ENCODE measurements around the gene STYX. TPM values are rescaled to one million over a fixed set of nuclear protein-coding genes. Genes with fewer than 3 reads are reported as not detected.

Gene STYX
- total and polyA plus RNA-seq, 2 experiments from 2014 or later: 23.3 to 40.2 TPM

- H3K4me2 ChIP-seq: no peak overlapping the region
- Mint-ChIP-seq H3K4me1 (peaks cover 22% of the 10 kb centered on the region), H3K4me3 (no peak overlapping the region), H3K36me3 (ENCODE audit: low read depth) (no peaks in the 10 kb centered on the region; the same call in 2 of the 3 replicates), H3K27ac (no peak overlapping the region), H3K27me3 (ENCODE audit: insufficient read depth, low read depth, poor library complexity) (peaks cover 4% of the 10 kb centered on the region), H3K9me3 (no peaks in the 10 kb centered on the region)
- TF ChIP-seq CTCF (conservative IDR thresholded peaks at IDR 0.05; ENCODE audit: low read depth in 2 of 2): no peak
- TF ChIP-seq ETS1 (IDR thresholded peaks at IDR 0.05): no peak
- no peak for TF ChIP-seq ZNF462 (CRISPR knock-in tag; IDR thresholded peaks at IDR 0.05)
- no peak for TF ChIP-seq ZNF114 (CRISPR knock-in tag; IDR thresholded peaks at IDR 0.05)
- TF ChIP-seq EZH2 (IDR thresholded peaks at IDR 0.05; ENCODE audit: low read depth, unreplicated experiment): no peak
- no peak for TF ChIP-seq EZH2phosphoT487 (IDR thresholded peaks at IDR 0.05; ENCODE audit: unreplicated experiment)
- TF ChIP-seq CREB1 (CRISPR knock-in tag; IDR thresholded peaks at IDR 0.05; ENCODE audit: low read depth): no peak
- TF ChIP-seq REST (IDR thresholded peaks at IDR 0.05; ENCODE audit: unreplicated experiment): no peak
- TF ChIP-seq JUNB (IDR thresholded peaks at IDR 0.05; ENCODE audit: unreplicated experiment): no peak
- no peak for TF ChIP-seq NANOG (IDR thresholded peaks at IDR 0.05; ENCODE audit: borderline replicate concordance)
- TF ChIP-seq STAT1 (IDR thresholded peaks at IDR 0.05; ENCODE audit: unreplicated experiment): no peak
- no peak for TF ChIP-seq POLR2AphosphoS5 (IDR thresholded peaks at IDR 0.05; ENCODE audit: low read depth)
- TF ChIP-seq ZNF331 (CRISPR knock-in tag; IDR thresholded peaks at IDR 0.05; ENCODE audit: low read depth): no peak
- peaks cover 71% of the 10 kb centered on the region for H3K79me2 ChIP-seq (replicated peaks; ENCODE audit: insufficient read depth)
- DNase-seq (ENCODE audit: low spot score) (no peak), ATAC-seq (no peak)
- H3K4me1 ChIP-seq (ENCODE audit: insufficient read depth): peaks cover 20% of the 10 kb centered on the region
- H4K20me1 ChIP-seq (replicated peaks; ENCODE audit: insufficient read depth): peaks cover 13% of the 10 kb centered on the region; the same call in 1 of the 2 replicates
- peaks cover 12% of the 10 kb centered on the region; the same call in 1 of the 2 replicates for H3K27me3 ChIP-seq (ENCODE audit: insufficient read depth)
- H3F3A ChIP-seq (replicated peaks; ENCODE audit: low read depth): peaks cover 3% of the 10 kb centered on the region; the same call in 1 of the 2 replicates
- H3K27ac ChIP-seq (ENCODE audit: low read depth): no peak overlapping the region
- no peak overlapping the region for H3K4me3 ChIP-seq
- H3K36me3 ChIP-seq (ENCODE audit: insufficient read depth): no peaks in the 10 kb centered on the region
- no peak overlapping the region for H2AFZ ChIP-seq
- H3K9me2 ChIP-seq (ENCODE audit: insufficient read depth): 0 out of 2 replicates have a peak, but pooled peaks cover 2% of the 10 kb centered on the region
Measured at GRCh38 chr14:52692248-52692962, 37.6 kb upstream of the STYX start.

All from GM23338 (cell line).